Activated naive CD4-positive, alpha-beta T cell treated with anti-CD3 and anti-CD28 coated beads, Interleukin-2, amount 50 U/mL, for 16 hours (primary cell): ENCODE results near the gene RBMS3.
"Not testable (repeated sequence)": the region's sequence is repeated elsewhere in the genome, so short reads cannot be mapped to it uniquely, and the experiment has no call there.

Source experiments
- DNase-seq: peaks from one replicate; pipeline ENCODE4 v3.0.0-alpha.2; 2020

Gene RBMS3

GRCh38 chr3:29440413-29441305 lies 159.8 kb downstream of the RBMS3 start:
- DNase-seq, result no peak

GRCh38 chr3:29441422-29441821 lies 160.6 kb downstream of the RBMS3 start:
- no peak for DNase-seq

- no peak for DNase-seq
Measured at GRCh38 chr3:29447946-29448627, 167.2 kb downstream of the RBMS3 start.

- DNase-seq, result no peak
Measured at GRCh38 chr3:29451920-29452319, 171.0 kb downstream of the RBMS3 start.

- DNase-seq, result no peak
Measured at GRCh38 chr3:29452934-29453283, 172.0 kb downstream of the RBMS3 start.

- no peak for DNase-seq
Measured at GRCh38 chr3:29453284-29454001, 172.6 kb downstream of the RBMS3 start.

- DNase-seq, result no peak
Measured at GRCh38 chr3:29454161-29454611, 173.3 kb downstream of the RBMS3 start.

- DNase-seq, result no peak
Measured at GRCh38 chr3:29456901-29457300, 176.0 kb downstream of the RBMS3 start.

- no peak for DNase-seq
Measured at GRCh38 chr3:29463304-29463703, 182.4 kb downstream of the RBMS3 start.

- DNase-seq, result no peak
Measured at GRCh38 chr3:29465836-29466235, 185.0 kb downstream of the RBMS3 start.

GRCh38 chr3:29466442-29466841 lies 185.6 kb downstream of the RBMS3 start:
- no peak for DNase-seq

- no peak for DNase-seq
Measured at GRCh38 chr3:29468187-29468586, 187.3 kb downstream of the RBMS3 start.

- not testable (repeated sequence) for DNase-seq
Measured at GRCh38 chr3:29473481-29474170, 192.8 kb downstream of the RBMS3 start.

GRCh38 chr3:29475305-29475840 lies 194.5 kb downstream of the RBMS3 start:
- no peak for DNase-seq

GRCh38 chr3:29475854-29476253 lies 195.0 kb downstream of the RBMS3 start:
- DNase-seq, result no peak

- DNase-seq, result no peak
Measured at GRCh38 chr3:29478611-29479010, 197.7 kb downstream of the RBMS3 start.

- DNase-seq, result no peak
Measured at GRCh38 chr3:29481249-29481648, 200.4 kb downstream of the RBMS3 start.

- DNase-seq, result no peak
Measured at GRCh38 chr3:29481969-29482767, 201.3 kb downstream of the RBMS3 start.

GRCh38 chr3:29484633-29485032 lies 203.8 kb downstream of the RBMS3 start:
- DNase-seq, result no peak

- DNase-seq, result no peak
Measured at GRCh38 chr3:29486096-29486495, 205.2 kb downstream of the RBMS3 start.

GRCh38 chr3:29486917-29487316 lies 206.0 kb downstream of the RBMS3 start:
- DNase-seq, result no peak

- DNase-seq, result no peak
Measured at GRCh38 chr3:29488922-29489321, 208.1 kb downstream of the RBMS3 start.
